K562 (cell line): ENCODE measurements around the gene BAD. TPM values are rescaled to one million over a fixed set of nuclear protein-coding genes. Genes with fewer than 3 reads are reported as not detected.

Experiments
- HOXB6 ChIP-seq: fragments of 250-450 bp; sonication (Bioruptor Pico); IDR thresholded peaks from 2 replicates; pipeline ENCODE4 v1.5.1; 2022; ENCODE audit warnings: mild to moderate bottlenecking, borderline replicate concordance
- NFIC ChIP-seq: fragments of 450-650 bp; IDR thresholded peaks from 2 replicates; pipeline ENCODE4 v1.6.1; 2017; ENCODE audit warnings: mild to moderate bottlenecking, inconsistent platforms
- PHF8 ChIP-seq: fragments of 200-600 bp; sonication (generic); IDR thresholded peaks from 2 replicates; pipeline ENCODE4 v1.6.1; 2012; ENCODE audit warnings: mixed run types, mild to moderate bottlenecking, inconsistent platforms, low read length, moderate library complexity, borderline replicate concordance
- RB1 ChIP-seq: fragments of 450-650 bp; IDR thresholded peaks from 2 replicates; pipeline ENCODE4 v1.6.1; 2017; ENCODE audit warnings: low read depth, mild to moderate bottlenecking
- SMAD4 ChIP-seq: fragments of 250-450 bp; sonication (Bioruptor Pico); conservative IDR thresholded peaks from 2 replicates; pipeline ENCODE4 v1.8.0; 2021; ENCODE audit warnings: inconsistent platforms, mild to moderate bottlenecking, moderate library complexity
- TFAM ChIP-seq: fragments of 250-450 bp; sonication (Bioruptor Pico); conservative IDR thresholded peaks from 2 replicates; pipeline ENCODE4 v1.5.0; 2021; ENCODE audit warnings: mild to moderate bottlenecking, moderate library complexity
- ZFP91 ChIP-seq: sonication (generic); formaldehyde crosslinking; IDR thresholded peaks from 2 replicates; pipeline ENCODE4 v1.8.0; 2022; ENCODE audit warnings: mild to moderate bottlenecking, missing genetic modification reagents
- ZNF511 ChIP-seq: sonication (generic); formaldehyde crosslinking; IDR thresholded peaks from 2 replicates; pipeline ENCODE4 v1.8.0; 2022; ENCODE audit warnings: mild to moderate bottlenecking, missing genetic modification reagents
- polyA plus RNA-seq, 8 experiments: library from polyadenylated mRNA; depleted of rRNA in 4 of 8; stranded (reverse) in 5 of 8; unstranded in 3 of 8; fragments of >200 nt; fragmentation: Nextera tagmentation in 2 of 8; fragmentation: Illumina TruSeq in 1 of 8; extraction: Ambion mirVana in 2 of 8; extraction: Trizol in 1 of 8; gene quantifications; 2 replicates each; pipeline versions ENCODE4 v1.2.1 to v1.2.3, GENCODE V29; 2011 to 2014; ENCODE audit warnings: inconsistent platforms in 1 of 8, missing spikeins in 1 of 8
- total RNA-seq, 7 experiments: library from RNA; depleted of rRNA in 6 of 7; stranded (reverse); fragments of >200 nt in 6 of 7; fragmentation: Illumina TruSeq in 2 of 7; extraction: Trizol in 2 of 7; gene quantifications; 2 replicates each; pipeline versions ENCODE4 v1.2.1 to v1.2.3, GENCODE V29; 2011 to 2021; ENCODE audit warnings: low replicate concordance in 1 of 7
- TF ChIP-seq, protein P1 (sequence below), 2 experiments: fragments of 450-650 bp in 1 of 2; sonication (generic) in 1 of 2; formaldehyde crosslinking in 1 of 2; IDR thresholded peaks in 1 of 2; conservative IDR thresholded peaks in 1 of 2; 2 replicates each; pipeline versions ENCODE4 v1.6.1 to v1.8.1; 2016 to 2023; ENCODE audit warnings: mild to moderate bottlenecking in 2 of 2, moderate library complexity in 2 of 2, inconsistent platforms in 1 of 2, missing genetic modification reagents in 1 of 2
- TF ChIP-seq, protein P2 (sequence below): sonication (generic); formaldehyde crosslinking; IDR thresholded peaks from 2 replicates; pipeline ENCODE4 v1.8.1; 2023; ENCODE audit warnings: mild to moderate bottlenecking, missing genetic modification reagents

Gene BAD
- total and polyA plus RNA-seq, 9 of the 15 experiments (the other 6 are each of a cell fraction or from before 2014, with no cell fraction given), result 0.61 to 45.6 (median 11.8) TPM

DNA sequence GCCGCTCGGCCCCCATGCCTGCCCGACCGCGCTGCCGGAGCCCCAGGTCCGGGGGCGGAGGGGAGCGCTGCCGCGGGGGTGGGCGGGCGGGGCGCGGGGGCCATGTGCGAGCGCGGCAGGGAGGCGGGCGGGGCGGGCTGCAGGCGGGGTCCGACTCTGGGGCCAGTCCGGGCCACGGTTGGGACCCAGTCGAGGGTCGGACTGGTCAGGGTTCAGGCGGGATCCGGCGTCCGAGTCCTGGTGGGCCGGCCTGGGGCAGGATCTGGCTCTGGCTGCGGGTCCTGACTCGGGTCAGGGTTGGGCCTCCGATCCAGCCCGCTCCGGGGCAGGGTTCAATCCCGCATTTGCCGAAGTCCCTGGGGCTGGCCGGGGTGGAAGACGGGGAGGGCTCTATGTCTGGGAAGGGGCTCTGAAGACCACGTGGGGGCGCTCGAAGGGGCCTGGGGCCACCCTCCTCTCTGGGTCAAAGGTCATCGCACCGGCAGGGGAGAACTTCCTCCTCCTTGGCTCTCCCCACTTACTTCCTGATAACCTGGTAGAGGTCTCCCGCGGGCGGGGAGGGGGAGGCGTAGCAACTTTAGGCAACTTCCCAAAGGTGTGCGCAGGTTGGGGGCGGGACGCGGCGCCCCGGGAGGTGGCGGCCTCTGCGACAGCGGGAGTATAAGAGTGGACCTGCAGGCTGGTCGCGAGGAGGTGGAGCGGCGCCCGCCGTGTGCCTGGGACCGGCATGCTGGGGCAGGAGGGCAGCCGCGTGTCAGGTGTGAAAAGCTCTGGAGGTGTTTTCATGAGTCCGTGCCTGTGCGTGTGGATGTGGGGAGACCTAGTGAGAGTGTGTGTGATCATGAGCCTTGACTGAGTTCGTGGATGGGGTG is 21.5 kb upstream of the BAD start (continued):
- TF ChIP-seq, protein P1, sequence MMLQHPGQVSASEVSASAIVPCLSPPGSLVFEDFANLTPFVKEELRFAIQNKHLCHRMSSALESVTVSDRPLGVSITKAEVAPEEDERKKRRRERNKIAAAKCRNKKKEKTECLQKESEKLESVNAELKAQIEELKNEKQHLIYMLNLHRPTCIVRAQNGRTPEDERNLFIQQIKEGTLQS (IDR thresholded peaks at IDR 0.05), result no peak
- TF ChIP-seq, protein P1 (CRISPR knock-in tag; conservative IDR thresholded peaks at IDR 0.05), result no peak
- TF ChIP-seq SMAD4 (CRISPR knock-in tag) (peak; percentile 67), PHF8 (peak; percentile 55; the same call in 1 of the 2 replicates), RB1 (peak; percentile 42; the same call in 1 of the 2 replicates), NFIC (peak; percentile 36), ZNF511 (CRISPR knock-in tag) (no peak), TFAM (no peak), ZFP91 (CRISPR knock-in tag) (no peak), HOXB6 (CRISPR knock-in tag) (no peak)
- TF ChIP-seq, protein P2, sequence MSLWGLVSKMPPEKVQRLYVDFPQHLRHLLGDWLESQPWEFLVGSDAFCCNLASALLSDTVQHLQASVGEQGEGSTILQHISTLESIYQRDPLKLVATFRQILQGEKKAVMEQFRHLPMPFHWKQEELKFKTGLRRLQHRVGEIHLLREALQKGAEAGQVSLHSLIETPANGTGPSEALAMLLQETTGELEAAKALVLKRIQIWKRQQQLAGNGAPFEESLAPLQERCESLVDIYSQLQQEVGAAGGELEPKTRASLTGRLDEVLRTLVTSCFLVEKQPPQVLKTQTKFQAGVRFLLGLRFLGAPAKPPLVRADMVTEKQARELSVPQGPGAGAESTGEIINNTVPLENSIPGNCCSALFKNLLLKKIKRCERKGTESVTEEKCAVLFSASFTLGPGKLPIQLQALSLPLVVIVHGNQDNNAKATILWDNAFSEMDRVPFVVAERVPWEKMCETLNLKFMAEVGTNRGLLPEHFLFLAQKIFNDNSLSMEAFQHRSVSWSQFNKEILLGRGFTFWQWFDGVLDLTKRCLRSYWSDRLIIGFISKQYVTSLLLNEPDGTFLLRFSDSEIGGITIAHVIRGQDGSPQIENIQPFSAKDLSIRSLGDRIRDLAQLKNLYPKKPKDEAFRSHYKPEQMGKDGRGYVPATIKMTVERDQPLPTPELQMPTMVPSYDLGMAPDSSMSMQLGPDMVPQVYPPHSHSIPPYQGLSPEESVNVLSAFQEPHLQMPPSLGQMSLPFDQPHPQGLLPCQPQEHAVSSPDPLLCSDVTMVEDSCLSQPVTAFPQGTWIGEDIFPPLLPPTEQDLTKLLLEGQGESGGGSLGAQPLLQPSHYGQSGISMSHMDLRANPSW (CRISPR knock-in tag), result no peak
